SKM-1 (cell line): ENCODE results near the gene MCRIP2.
"Not testable (repeated sequence)": the region's sequence is repeated elsewhere in the genome, so short reads cannot be mapped to it uniquely, and the experiment has no call there.

ENCODE experiments used
- DNase-seq: peaks from one replicate; lab custom pipeline; 2025; ENCODE audit not compliant: unreplicated experiment; lab: John Stamatoyannopoulos, UW

The MCRIP2 gene, protein sequence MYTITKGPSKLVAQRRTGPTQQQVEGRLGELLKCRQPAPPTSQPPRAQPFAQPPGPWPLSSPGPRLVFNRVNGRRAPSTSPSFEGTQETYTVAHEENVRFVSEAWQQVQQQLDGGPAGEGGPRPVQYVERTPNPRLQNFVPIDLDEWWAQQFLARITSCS

GRCh38 chr16:641326-642188 is at the start of gene MCRIP2:
Gene MCRIP2, plus strand, starts transcription at chr16:641828. Its CDS starts 164 bp downstream, at chr16:641992.
- DNase-seq = peak; percentile 56

- no peak for DNase-seq
These were observed 49.6 kb upstream of the MCRIP2 start for GRCh38 chr16:591892-592517.

DNA sequence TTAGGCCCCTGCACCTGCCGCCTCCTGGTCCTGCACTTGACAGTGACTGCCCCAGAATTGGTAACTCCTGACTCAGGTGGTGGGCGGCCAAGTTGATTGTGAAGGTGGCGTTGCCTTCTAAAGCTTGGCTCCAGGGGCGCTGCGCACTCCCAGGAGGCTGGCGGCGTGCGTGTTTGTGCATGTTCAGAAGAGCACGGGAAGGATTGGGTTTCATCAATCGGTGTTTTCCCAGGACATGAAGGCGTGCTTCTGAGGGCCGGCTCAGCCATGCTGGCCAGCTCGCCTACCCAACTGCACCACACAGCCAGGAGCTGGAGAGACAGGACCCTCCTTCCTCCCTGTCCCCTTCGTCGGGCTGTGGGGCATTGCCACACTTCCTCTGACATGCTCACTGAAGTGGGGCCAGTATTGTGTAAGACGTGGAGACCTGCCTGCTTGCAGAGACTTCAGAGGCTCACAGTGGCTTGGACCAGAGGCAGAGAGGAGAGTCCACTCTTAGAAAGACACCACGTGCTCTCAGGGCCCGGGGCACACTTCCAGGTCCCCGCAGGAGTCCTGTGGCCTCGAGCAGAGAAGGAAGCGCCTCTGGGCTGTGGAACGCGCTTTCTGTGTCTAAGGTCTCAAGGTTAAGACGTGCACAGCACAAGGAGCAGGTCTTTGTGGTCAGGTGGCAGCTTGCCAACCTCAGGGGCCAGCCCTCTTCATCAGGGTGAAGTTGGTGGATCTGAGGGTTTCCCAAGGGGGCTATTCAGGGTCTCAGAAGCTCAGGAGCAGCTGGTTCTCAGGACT is 48.9 kb upstream of the MCRIP2 start:
- DNase-seq = peak; percentile 97

DNA sequence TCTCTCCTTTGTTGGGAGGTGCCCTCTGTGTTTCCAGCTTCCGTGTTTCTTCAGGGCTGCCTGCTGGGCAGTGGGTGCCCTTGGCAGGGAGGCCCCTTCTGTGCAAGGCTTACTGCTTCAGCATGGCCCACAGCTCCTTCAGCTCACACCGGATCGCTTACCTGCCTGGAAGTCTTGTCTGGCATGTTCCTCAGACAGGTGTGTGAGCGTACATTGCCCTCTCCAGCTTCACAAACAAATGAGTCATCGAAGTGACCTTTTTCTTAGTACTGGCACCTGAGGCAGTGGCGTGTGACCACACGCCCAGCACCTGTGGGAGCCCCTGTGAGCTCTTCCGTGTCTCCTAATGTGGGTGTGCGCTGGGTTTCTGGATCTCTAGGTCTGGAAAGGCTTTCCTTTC is 48.2 kb upstream of the MCRIP2 start:
- no peak for DNase-seq

- no peak for DNase-seq
These were observed 47.8 kb upstream of the MCRIP2 start for GRCh38 chr16:593807-594206.

- DNase-seq = no peak
These were observed 46.5 kb upstream of the MCRIP2 start for GRCh38 chr16:595094-595528.

- no peak for DNase-seq
These were observed 45.5 kb upstream of the MCRIP2 start for GRCh38 chr16:595942-596735.

DNA sequence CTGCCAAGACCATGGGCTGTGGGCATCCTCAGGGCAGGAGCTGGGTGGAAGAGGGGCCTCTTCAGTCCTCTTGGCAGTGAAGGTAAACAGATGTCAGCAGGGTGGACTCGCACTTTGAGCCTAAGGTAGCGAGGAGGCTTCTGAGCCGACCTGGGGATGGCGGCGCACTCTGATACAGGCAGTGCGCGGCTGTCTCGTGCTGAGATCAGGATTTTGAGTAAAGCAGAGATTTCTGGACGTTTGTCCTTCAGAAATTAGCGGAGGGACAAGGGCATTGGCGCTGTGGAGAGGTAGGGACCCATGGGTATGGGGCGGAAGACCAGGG is 44.9 kb upstream of the MCRIP2 start:
- no peak for DNase-seq

DNA sequence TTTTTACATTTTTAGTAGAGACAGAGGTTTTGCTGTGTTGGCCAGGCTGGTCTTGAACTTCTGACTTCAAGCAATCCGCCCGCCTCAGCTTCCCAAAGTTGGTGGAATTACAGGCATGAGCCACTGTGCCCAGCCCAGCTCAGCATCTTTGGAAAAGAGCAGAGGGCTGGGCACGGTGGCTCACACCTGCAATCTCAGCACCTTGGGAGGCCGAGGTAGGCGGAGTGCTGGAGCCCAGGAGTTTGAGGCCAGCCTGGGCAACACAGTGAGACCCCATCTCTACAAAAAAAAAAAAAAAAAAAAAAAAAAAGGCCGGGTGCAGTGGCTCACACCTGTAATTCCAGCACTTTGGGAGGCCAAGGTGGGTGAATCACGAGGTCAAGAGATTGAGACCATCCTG is 44.0 kb upstream of the MCRIP2 start:
- DNase-seq = not testable (repeated sequence)

GRCh38 chr16:598823-599739 is 42.5 kb upstream of the MCRIP2 start:
- no peak for DNase-seq

DNA sequence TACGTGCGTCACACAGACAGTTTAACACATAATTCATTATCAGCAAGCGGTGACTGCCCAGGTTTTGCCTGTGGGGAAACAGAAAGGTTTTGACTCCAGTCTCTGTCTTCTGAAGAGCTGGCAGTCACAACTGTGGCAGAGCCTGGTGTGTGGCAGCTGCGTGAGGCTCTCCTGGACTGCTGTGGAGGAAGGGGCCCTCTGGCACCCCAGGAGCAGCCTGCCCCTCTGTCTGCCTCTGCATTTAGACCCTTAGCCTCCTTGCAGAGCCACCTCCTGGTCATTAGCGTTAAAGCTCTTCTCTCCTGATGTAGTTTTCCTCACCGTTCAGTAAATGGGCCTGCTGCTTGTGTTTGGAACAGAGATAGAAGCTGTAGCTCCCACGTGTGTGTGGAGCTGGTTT is 40.8 kb upstream of the MCRIP2 start:
- no peak for DNase-seq

- no peak for DNase-seq
These were observed 37.7 kb upstream of the MCRIP2 start for GRCh38 chr16:603933-604332.

GRCh38 chr16:606656-607307 is 34.8 kb upstream of the MCRIP2 start:
- no peak for DNase-seq

DNA sequence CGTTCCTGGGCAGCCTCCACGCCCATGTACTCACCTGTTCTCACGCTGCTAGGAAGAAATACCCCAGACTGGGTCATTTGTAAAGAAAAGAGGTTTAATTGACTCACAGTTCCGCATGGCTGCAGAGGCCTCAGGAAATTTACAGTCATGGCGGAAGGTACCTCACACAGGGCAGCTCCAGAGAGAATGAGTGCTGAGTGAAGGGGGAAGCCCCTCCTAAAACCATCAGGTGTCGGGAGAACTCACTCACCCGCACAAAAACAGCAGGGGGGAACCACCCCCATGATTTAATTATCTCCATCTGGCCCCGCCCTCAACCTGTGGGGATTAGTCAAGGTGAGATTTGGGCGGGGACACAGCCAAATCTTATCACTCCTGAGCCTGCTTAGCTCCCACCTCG is 33.6 kb upstream of the MCRIP2 start:
- DNase-seq = no peak

- no peak for DNase-seq
These were observed 32.3 kb upstream of the MCRIP2 start for GRCh38 chr16:609316-609715.

DNA sequence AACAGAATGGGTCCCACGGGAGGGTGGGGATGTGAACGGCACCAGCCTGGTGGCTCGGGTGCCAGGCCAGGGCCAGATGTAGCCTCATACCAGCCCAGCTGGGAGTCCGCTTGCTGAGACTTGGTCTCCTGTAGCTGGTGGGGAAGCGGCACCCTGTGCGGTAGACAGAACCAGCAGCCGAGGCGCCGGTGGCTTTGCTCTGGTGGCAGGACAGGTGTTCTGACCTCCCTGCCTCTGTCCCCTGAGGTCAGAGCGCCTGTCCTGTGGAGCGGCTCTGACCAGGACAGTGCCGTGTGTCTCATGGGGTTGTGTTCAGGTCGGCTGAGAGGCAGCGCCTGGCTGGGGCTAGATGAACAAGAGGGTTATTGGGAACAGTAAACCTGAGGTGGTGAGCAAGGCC is 31.6 kb upstream of the MCRIP2 start:
- DNase-seq = no peak

GRCh38 chr16:610513-611381 is 30.9 kb upstream of the MCRIP2 start:
- DNase-seq = no peak

GRCh38 chr16:615122-615521 is 26.5 kb upstream of the MCRIP2 start:
- DNase-seq = no peak
